ENCODE measurements around the gene VENTX.

DNA sequence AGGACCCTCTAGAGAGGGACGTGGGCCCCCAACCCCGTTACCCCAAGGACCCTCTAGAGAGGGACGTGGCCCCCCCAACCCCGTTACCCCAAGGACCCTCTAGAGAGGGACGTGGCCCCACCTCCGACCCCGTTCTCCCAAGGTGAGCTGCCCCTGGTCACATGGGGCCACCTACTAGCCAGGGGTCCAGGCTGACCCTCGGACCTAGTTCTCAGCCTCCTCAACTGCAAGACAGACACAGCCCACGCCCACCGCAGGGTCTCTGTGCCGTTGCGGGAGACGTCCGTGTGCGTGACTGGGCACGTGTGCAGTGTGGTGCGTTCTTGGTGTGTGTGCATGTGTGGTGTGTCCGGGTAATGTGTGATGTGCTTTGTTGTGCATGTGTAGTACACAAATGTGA lies 29.2 kb upstream of the VENTX start:
- TF ChIP-seq, protein P1, sequence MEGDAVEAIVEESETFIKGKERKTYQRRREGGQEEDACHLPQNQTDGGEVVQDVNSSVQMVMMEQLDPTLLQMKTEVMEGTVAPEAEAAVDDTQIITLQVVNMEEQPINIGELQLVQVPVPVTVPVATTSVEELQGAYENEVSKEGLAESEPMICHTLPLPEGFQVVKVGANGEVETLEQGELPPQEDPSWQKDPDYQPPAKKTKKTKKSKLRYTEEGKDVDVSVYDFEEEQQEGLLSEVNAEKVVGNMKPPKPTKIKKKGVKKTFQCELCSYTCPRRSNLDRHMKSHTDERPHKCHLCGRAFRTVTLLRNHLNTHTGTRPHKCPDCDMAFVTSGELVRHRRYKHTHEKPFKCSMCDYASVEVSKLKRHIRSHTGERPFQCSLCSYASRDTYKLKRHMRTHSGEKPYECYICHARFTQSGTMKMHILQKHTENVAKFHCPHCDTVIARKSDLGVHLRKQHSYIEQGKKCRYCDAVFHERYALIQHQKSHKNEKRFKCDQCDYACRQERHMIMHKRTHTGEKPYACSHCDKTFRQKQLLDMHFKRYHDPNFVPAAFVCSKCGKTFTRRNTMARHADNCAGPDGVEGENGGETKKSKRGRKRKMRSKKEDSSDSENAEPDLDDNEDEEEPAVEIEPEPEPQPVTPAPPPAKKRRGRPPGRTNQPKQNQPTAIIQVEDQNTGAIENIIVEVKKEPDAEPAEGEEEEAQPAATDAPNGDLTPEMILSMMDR (IDR thresholded peaks at IDR 0.05), result no peak
- TF ChIP-seq POLR2A (IDR thresholded peaks at IDR 0.05), result no peak
